HG03095 (cell line): ENCODE measurements around the gene SIRT5.

Experiments
- ATAC-seq: cut with Tn5 transposase; IDR thresholded peaks from one replicate; pipeline ENCODE4 v1.9.1; 2021; ENCODE audit warnings: moderate library complexity; ENCODE audit not compliant: unreplicated experiment

SIRT5 gene

GRCh38 chr6:13629459-13630116 lies 55.2 kb downstream of the SIRT5 start:
- no peak for ATAC-seq

DNA sequence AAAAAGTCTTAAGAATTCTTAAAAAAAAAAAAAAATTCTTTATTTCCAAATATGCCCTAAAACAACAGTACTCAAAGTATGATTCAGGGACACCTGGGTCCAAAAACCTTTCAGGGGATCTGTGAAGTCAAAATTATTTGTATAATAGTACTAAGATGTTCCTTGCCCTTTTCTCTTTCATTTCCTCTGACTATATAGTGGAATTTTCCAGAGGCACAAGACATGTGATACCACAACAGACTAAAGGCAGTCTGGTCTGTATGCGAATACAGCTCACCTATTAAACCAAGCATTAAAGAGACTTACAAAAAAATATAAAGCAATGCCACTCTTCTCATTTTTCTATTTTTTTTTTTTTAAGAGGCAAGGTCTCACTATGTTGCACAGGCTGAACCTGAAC lies 56.1 kb downstream of the SIRT5 start:
- no peak for ATAC-seq

GRCh38 chr6:13633343-13633742 lies 58.9 kb downstream of the SIRT5 start:
- ATAC-seq, result no peak

- no peak for ATAC-seq
These were observed 61.7 kb downstream of the SIRT5 start for GRCh38 chr6:13635948-13636658.

GRCh38 chr6:13638014-13638413 lies 63.6 kb downstream of the SIRT5 start:
- no peak for ATAC-seq

GRCh38 chr6:13638626-13639025 lies 64.2 kb downstream of the SIRT5 start:
- no peak for ATAC-seq

GRCh38 chr6:13641315-13641714 lies 66.9 kb downstream of the SIRT5 start:
- ATAC-seq, result no peak

DNA sequence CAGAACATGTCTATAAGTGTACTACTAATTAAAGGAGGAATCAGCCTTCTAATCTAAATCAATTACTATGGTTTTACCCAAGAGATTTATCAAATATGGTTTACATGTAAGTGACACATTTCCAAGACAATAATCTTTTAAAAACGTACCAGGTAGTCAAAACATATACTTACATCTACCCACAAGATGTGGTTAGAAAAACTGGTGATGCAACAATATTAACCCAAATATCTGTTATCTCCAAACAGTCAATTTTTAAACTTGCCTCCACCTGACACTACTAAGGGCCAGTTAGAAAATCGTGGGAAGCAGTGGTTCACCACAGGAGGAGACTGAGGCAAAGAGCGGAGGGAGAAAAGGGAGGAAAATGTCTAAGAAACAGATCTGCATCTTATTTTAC lies 68.7 kb downstream of the SIRT5 start:
- no peak for ATAC-seq

DNA sequence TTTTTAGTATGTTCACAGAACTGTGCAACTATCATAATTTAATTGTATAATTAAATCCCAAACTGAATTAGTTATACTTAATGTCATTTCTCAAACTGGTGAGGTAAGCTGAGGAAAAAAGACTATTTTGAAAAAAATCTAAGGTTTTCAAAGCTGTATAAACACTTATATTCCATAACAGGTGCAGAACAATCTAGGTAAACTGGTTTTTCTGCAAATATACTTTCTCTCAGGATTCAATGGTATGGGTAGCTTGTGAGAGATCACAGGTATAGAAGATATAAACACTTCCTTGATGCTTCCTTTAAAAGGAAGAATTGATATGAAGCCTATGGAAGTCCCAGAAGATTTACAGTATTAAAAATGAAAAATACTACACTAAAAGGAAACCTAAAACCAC lies 74.4 kb downstream of the SIRT5 start:
- ATAC-seq, result no peak

GRCh38 chr6:13649393-13649792 lies 75.0 kb downstream of the SIRT5 start:
- no peak for ATAC-seq

DNA sequence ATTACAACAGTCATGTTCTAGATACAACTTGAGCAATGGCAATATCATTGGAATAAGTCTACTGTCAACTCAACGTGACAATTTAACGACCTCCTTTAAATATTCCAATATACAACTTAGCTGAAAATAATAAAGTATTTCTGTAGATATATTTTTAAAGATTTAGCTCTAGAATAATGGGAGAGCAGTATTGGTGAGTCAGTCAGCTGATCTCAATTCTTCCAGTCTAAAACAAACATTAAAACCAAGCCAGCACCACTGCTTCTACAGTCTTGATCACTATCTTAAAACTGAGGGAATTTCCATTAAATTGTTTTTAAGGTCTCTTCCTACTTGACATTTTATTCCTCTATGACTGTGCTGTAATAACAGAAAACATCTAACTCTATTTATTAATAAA lies 78.9 kb downstream of the SIRT5 start:
- no peak for ATAC-seq

GRCh38 chr6:13654496-13654895 lies 80.1 kb downstream of the SIRT5 start:
- no peak for ATAC-seq

DNA sequence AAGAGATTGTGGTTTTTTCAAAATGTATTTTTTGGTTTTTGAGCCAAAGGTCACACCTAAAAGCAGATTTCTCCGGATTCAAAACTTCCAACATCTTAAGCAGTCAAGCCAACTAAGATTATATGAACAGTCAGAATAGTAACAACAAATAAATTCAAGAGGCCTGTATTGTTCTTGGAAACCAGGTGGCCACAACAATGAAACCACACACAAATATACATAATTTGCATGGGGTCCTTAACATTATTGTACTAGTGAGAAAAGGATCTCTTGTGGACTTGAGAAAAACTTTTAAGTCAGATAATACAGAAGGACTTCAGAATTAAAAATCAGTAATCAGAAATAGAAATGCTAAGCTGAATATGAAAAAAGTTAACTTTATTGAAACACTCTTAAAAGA lies 81.3 kb downstream of the SIRT5 start:
- ATAC-seq, result no peak

GRCh38 chr6:13660273-13660672 lies 85.9 kb downstream of the SIRT5 start:
- no peak for ATAC-seq

- ATAC-seq, result no peak
These were observed 86.5 kb downstream of the SIRT5 start for GRCh38 chr6:13660893-13661292.

DNA sequence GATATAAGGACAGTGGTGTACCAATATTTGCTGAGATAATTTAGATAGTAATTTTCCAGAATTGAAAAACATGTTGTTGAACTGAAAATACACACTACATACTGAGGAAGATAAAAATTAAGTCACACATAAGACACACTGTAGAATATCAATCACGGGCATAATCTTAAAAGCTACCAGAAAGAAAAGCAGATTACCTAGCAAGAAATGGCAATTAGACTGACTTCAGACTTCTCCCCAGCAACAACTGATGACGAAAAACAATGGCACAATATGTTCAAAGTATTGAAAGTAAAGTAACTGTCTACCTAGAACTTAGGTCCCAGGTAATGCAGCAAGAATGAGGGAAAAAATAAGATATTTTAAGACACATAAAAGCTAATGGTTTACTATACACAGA lies 87.2 kb downstream of the SIRT5 start:
- no peak for ATAC-seq

DNA sequence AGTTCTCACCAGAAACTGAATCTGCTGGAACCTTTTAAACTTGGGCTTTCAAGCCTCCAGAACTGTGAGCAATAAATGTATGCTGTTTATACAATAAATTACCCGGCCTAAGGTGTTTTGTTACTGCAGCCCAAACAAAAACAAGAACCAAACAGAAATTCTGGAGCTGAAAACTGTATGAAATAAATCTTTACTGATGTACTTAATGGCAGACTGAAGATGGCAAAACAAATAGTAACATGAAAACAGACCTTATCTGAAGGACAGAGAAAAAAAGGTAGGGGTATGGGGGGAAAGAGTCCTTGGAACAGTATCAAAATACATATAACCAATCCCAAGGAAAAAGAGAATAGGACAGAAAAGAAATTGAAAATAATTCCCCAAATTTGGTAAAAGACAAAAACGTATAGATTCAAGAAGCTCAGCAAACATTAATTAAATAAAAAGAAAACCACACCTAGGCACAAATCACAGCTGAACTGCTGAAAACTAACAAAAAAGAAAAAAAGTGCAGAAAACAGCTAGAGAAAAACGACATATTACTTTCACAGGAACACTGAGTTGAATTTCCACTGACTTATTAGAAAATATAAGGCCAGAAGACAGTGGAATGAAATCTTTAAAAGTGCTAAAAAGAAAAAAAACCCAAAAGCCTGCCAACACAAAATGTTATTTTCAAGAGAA lies 88.4 kb downstream of the SIRT5 start:
- ATAC-seq, result no peak

- no peak for ATAC-seq
These were observed 89.6 kb downstream of the SIRT5 start for GRCh38 chr6:13663986-13664385.
